Measurements from ENCODE around the gene LRCH1.

Gene LRCH1

DNA sequence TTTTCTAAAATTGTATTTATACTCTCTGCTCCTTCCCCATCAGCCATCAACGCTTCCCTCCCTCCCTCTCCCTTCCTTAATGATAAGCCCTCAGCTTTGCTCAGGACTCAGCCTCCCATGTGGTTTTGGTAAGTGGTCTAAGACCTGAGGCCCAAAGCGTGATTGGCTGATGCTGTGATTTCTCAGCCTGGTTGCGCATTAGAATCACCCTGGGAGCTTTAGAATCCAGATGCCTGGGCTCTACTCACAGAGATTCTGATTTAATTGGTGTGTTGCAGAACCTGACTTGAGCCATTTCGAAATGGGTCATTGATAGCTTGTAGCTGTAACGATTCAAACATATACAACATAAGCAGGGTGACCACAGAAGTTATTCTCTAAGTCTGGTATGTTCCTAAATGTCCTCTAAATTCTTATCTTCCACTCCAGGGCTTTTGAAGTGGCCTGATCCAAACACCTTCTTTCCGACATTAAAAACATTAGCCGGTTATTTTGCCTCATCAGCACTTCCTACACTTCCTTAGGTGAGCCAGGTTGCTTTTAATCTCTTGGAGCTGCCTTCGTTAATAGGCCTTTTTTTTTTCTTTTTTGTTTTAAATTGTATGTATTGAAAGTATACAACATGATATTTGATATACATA, 60.6 kb downstream of the LRCH1 start:
- Mint-ChIP-seq H3K4me1 (ENCODE audit: low read depth) (peaks cover 14% of the 10 kb centered on the region), H3K36me3 (ENCODE audit: low read depth) (no peaks in the 10 kb centered on the region), H3K9me3 (no peaks in the 10 kb centered on the region), H3K27ac (no peak overlapping the region), H3K4me3 (no peak overlapping the region), H3K27me3 (ENCODE audit: low read depth) (no peaks in the 10 kb centered on the region)
- no peak for DNase-seq (ENCODE audit: low spot score)

DNA sequence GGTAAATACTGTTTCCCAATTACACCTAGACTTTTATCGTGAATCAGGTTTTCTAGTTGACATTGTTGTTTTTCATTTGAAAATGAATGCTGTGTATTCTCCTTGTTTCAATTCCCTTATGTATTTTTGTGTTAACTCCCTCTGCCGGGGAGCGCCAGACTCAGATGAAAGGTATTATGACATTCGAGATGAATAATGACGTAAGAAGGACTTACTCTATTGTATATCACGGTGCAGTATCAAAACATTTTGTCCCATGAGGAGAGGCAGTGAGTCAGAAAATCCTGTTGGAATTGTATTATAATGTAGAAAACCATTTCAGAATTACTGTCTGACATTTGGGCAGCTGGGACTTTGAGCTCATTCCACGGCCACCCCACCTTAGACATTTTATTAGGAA, 61.6 kb downstream of the LRCH1 start:
- no peak overlapping the region for H3K4me3 Mint-ChIP-seq
- H3K9me3 Mint-ChIP-seq: no peaks in the 10 kb centered on the region
- no peak overlapping the region for H3K27ac Mint-ChIP-seq
- H3K36me3 Mint-ChIP-seq (ENCODE audit: low read depth): no peaks in the 10 kb centered on the region
- H3K27me3 Mint-ChIP-seq (ENCODE audit: low read depth): no peaks in the 10 kb centered on the region
- DNase-seq (ENCODE audit: low spot score): no peak
- H3K4me1 Mint-ChIP-seq (ENCODE audit: low read depth): peaks cover 14% of the 10 kb centered on the region

DNA sequence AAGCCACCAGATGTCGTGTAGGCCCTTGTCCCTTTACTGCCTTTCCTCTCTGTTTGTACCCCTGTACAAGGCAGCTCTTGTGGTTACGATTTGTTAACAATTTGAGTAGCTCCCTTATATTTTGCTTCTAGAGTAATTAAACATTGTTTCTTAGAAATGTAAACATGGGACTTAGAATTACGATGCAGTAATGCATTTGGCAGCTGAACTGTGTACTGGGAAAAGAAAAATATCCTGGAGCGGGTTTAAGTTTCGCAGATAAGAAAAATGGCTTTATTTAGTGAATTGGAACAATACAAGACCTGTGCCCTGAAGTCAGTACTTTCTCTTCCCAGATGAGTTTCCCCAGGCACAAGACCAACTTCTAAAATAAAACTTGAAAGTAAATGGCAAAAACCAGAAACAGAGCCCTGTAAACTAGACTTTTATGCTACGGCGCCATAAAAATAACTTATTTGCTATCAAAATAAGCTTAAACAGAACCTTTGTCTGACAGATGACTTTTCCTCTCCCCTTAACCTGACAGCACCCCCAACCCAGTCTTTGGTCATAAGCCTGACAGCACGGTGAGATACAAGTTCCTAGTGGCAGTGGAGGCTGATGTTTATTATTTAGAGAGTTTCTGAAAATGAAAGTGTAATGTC, 63.0 kb downstream of the LRCH1 start:
- no peak overlapping the region for H3K27ac Mint-ChIP-seq
- DNase-seq (ENCODE audit: low spot score): no peak

GRCh38 chr13:46617229-46617721, 64.3 kb downstream of the LRCH1 start:
- Mint-ChIP-seq H3K36me3 (ENCODE audit: low read depth) (no peaks in the 10 kb centered on the region), H3K4me3 (no peak overlapping the region), H3K4me1 (ENCODE audit: low read depth) (peaks cover 17% of the 10 kb centered on the region), H3K27ac (no peak overlapping the region), H3K27me3 (ENCODE audit: low read depth) (no peaks in the 10 kb centered on the region), H3K9me3 (no peaks in the 10 kb centered on the region)
- no peak for DNase-seq (ENCODE audit: low spot score)

More for the DNA sequence above, 63.0 kb downstream of the LRCH1 start:
- Mint-ChIP-seq H3K4me3 (no peak overlapping the region), H3K27me3 (ENCODE audit: low read depth) (no peaks in the 10 kb centered on the region), H3K9me3 (no peaks in the 10 kb centered on the region), H3K4me1 (ENCODE audit: low read depth) (peaks cover 16% of the 10 kb centered on the region), H3K36me3 (ENCODE audit: low read depth) (no peaks in the 10 kb centered on the region)

- Mint-ChIP-seq H3K27ac (no peak overlapping the region), H3K9me3 (no peaks in the 10 kb centered on the region), H3K36me3 (ENCODE audit: low read depth) (no peaks in the 10 kb centered on the region), H3K4me1 (ENCODE audit: low read depth) (peaks cover 17% of the 10 kb centered on the region), H3K4me3 (no peak overlapping the region), H3K27me3 (ENCODE audit: low read depth) (no peaks in the 10 kb centered on the region)
- no peak for DNase-seq (ENCODE audit: low spot score)
These were observed 64.9 kb downstream of the LRCH1 start for GRCh38 chr13:46617885-46618284.

DNA sequence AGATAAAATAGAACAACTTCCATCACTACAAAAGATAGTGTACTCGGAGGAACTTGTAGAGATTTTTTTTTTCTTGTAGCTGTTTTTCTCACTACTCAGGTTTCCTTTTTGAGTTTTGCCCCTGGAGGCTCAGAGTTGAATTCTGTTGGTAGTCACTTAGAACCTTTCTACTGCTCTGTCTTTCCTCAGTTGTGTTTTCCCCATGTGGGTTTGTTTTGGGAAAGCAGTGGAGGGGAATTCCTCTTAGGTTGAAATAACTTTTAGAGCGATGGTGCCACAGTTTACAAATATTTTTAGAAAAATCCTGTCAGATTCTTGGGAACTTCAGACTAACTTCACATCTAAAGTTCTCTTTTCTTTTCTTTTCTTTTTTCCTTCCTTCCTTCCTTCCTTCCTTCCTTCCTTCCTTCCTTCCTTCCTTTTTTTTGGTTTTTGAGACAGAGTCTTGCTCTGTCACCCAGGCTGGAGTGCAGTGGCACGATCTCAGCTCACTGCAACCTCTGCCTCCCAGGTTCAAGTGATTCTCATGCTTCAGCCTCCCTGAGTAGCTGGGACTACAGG, 65.8 kb downstream of the LRCH1 start:
- H3K27me3 Mint-ChIP-seq (ENCODE audit: low read depth): no peaks in the 10 kb centered on the region
- no peaks in the 10 kb centered on the region for H3K9me3 Mint-ChIP-seq
- no peaks in the 10 kb centered on the region for H3K36me3 Mint-ChIP-seq (ENCODE audit: low read depth)
- no peak overlapping the region for H3K27ac Mint-ChIP-seq
- peaks cover 17% of the 10 kb centered on the region for H3K4me1 Mint-ChIP-seq (ENCODE audit: low read depth)
- H3K4me3 Mint-ChIP-seq: no peak overlapping the region
- no peak for DNase-seq (ENCODE audit: low spot score)

DNA sequence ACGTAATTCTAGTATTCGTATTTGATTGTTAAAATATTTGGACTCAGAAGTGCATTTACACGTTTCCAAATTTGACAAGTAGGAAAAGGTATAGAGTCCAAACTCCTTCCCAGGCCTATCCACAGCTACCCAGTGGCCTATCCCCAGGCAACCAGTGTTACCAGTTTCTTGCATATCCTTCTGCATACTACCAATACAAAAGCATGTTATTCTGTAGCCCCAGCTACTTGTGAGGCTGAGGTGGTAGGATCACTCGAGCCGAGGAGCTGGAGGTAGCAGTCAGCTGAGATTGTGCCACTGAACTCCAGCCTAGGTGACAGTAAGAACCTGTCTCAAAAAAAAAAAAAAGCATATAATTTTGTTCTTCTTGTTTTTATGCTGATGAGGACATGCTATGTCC, 67.1 kb downstream of the LRCH1 start:
- Mint-ChIP-seq H3K27me3 (ENCODE audit: low read depth) (no peaks in the 10 kb centered on the region), H3K27ac (no peak overlapping the region), H3K4me1 (ENCODE audit: low read depth) (peaks cover 15% of the 10 kb centered on the region), H3K4me3 (no peak overlapping the region), H3K36me3 (ENCODE audit: low read depth) (no peaks in the 10 kb centered on the region), H3K9me3 (no peaks in the 10 kb centered on the region)
- no peak for DNase-seq (ENCODE audit: low spot score)

- Mint-ChIP-seq H3K9me3 (no peaks in the 10 kb centered on the region), H3K27ac (no peak overlapping the region), H3K27me3 (ENCODE audit: low read depth) (no peaks in the 10 kb centered on the region), H3K4me1 (ENCODE audit: low read depth) (peaks cover 19% of the 10 kb centered on the region), H3K36me3 (ENCODE audit: low read depth) (no peaks in the 10 kb centered on the region), H3K4me3 (no peak overlapping the region)
- DNase-seq (ENCODE audit: low spot score): no peak
These were observed 67.5 kb downstream of the LRCH1 start for GRCh38 chr13:46620471-46620870.

DNA sequence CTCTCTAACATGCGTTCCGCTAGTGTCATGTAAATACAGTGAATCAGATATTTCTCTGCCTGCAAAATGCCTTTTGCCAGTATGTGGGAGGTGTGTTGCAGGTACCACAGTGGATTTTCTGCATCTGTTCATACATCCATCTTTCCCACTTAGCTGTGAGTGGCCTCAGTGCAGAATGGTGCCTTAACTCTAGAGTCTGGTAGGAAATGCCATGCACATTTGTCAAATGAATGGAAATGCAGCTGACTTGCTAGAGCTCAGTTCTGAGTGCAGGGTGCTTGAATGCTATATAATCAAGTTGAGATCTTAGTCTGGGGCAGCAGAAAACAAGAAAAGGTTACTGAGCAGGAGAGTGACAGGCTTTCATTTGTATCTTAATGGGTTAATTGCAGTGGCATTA, 68.2 kb downstream of the LRCH1 start:
- Mint-ChIP-seq H3K4me1 (ENCODE audit: low read depth) (peaks cover 21% of the 10 kb centered on the region), H3K36me3 (ENCODE audit: low read depth) (no peaks in the 10 kb centered on the region), H3K4me3 (no peak overlapping the region), H3K27me3 (ENCODE audit: low read depth) (no peaks in the 10 kb centered on the region), H3K9me3 (no peaks in the 10 kb centered on the region), H3K27ac (no peak overlapping the region)
- DNase-seq (ENCODE audit: low spot score): no peak

DNA sequence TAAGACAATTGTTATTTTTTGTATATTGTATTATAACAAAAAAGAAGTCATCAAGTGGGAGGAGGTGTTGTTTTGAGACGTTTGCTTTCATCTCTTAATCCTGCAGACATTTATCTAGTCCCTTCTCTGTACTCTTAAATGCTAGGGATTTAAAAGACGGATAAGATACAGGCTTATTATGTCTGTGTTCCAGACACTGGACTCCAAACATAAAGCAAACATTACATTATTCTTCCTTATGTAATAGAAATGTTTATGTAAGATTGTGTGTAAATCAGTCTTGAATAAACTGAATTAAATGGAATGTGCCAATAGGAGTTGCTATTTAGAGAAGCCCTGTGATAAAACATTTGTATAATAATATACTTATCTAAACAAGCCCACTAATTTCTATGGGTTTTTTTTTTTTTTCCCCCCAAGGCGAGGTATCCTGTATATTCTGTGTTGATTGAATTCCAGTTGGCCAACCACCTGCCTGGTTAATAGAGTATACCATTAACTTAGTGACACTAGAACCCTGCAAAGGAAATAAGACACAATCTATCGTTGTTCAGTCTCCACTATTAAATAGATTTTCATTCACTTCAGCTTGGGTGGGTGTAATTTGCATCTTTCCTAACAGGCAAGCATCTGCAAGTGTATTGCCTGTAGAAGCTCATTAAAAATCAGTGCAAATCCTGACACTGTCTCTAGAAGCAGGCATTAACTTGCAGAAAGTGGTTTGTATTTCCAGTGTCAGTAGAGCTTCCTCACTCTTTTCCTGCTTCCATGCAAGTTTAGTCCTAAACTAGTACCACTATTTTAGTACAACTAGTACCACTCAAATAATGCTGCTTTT, 69.0 kb downstream of the LRCH1 start:
- no peaks in the 10 kb centered on the region for H3K36me3 Mint-ChIP-seq (ENCODE audit: low read depth)
- H3K27ac Mint-ChIP-seq: no peak overlapping the region
- H3K4me1 Mint-ChIP-seq (ENCODE audit: low read depth): peaks cover 19% of the 10 kb centered on the region
- H3K4me3 Mint-ChIP-seq: no peak overlapping the region
- no peaks in the 10 kb centered on the region for H3K9me3 Mint-ChIP-seq
- H3K27me3 Mint-ChIP-seq (ENCODE audit: low read depth): no peaks in the 10 kb centered on the region
- DNase-seq (ENCODE audit: low spot score): no peak

GRCh38 chr13:46622630-46623256, 69.8 kb downstream of the LRCH1 start:
- Mint-ChIP-seq H3K4me1 (ENCODE audit: low read depth) (peaks cover 19% of the 10 kb centered on the region), H3K27ac (no peak overlapping the region), H3K9me3 (no peaks in the 10 kb centered on the region), H3K36me3 (ENCODE audit: low read depth) (no peaks in the 10 kb centered on the region), H3K27me3 (ENCODE audit: low read depth) (no peaks in the 10 kb centered on the region), H3K4me3 (no peak overlapping the region)
- no peak for DNase-seq (ENCODE audit: low spot score)

DNA sequence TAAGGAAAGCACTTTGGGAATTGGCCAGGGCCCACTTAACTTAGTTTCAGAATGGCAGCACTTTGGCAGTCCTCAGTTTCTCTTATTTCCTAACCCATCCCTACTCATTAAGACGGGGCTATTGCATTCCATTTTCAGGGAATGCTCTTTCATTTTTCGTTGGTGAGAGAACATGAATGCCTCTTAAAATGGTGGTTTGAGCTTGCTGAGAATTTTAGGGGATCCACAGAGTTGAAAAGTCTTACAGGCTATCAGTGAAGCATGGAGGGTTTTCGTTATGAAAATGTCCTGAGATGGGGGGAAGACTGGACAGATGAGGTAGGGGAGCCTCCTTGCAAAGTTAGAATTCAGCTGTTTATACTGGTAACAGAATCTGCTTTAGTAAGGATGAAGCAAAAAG, 71.4 kb downstream of the LRCH1 start:
- no peaks in the 10 kb centered on the region for H3K9me3 Mint-ChIP-seq
- no peaks in the 10 kb centered on the region for H3K36me3 Mint-ChIP-seq (ENCODE audit: low read depth)
- DNase-seq (ENCODE audit: low spot score): no peak
- peaks cover 20% of the 10 kb centered on the region for H3K4me1 Mint-ChIP-seq (ENCODE audit: low read depth)
- H3K4me3 Mint-ChIP-seq: no peak overlapping the region
- no peak overlapping the region for H3K27ac Mint-ChIP-seq
- no peaks in the 10 kb centered on the region for H3K27me3 Mint-ChIP-seq (ENCODE audit: low read depth)

- Mint-ChIP-seq H3K27me3 (ENCODE audit: low read depth) (no peaks in the 10 kb centered on the region), H3K27ac (no peak overlapping the region), H3K4me3 (no peak overlapping the region)
These were observed 71.9 kb downstream of the LRCH1 start for GRCh38 chr13:46624821-46625220.

More at GRCh38 chr13:46624821-46625220, 71.9 kb downstream of the LRCH1 start:
- no peaks in the 10 kb centered on the region for H3K9me3 Mint-ChIP-seq
- no peaks in the 10 kb centered on the region for H3K36me3 Mint-ChIP-seq (ENCODE audit: low read depth)
- peaks cover 25% of the 10 kb centered on the region for H3K4me1 Mint-ChIP-seq (ENCODE audit: low read depth)
- DNase-seq (ENCODE audit: low spot score): no peak
